Measurements from ENCODE around the gene SEPTIN10.

SEPTIN10 gene

GRCh38 chr2:109521233-109522062, 92.3 kb downstream of the SEPTIN10 start:
- DNase-seq = no peak

GRCh38 chr2:109519513-109519912, 94.3 kb downstream of the SEPTIN10 start:
- no peak for DNase-seq

- DNase-seq = no peak
These were observed 96.5 kb downstream of the SEPTIN10 start for GRCh38 chr2:109517118-109517889.

- no peak for DNase-seq
These were observed 97.2 kb downstream of the SEPTIN10 start for GRCh38 chr2:109516445-109517117.

GRCh38 chr2:109514857-109515256, 98.9 kb downstream of the SEPTIN10 start:
- DNase-seq = no peak

- no peak for DNase-seq
These were observed 99.8 kb downstream of the SEPTIN10 start for GRCh38 chr2:109513749-109514588.

GRCh38 chr2:109513230-109513629, 100.5 kb downstream of the SEPTIN10 start:
- DNase-seq = no peak

- no peak for DNase-seq
These were observed 101.7 kb downstream of the SEPTIN10 start for GRCh38 chr2:109512076-109512475.

GRCh38 chr2:109511168-109511567, 102.6 kb downstream of the SEPTIN10 start:
- DNase-seq = no peak

- DNase-seq = peak; percentile 62 to 77
These were observed 103.4 kb downstream of the SEPTIN10 start for GRCh38 chr2:109510136-109511028.

- DNase-seq = no peak
These were observed 105.2 kb downstream of the SEPTIN10 start for GRCh38 chr2:109508556-109508955.

- no peak for DNase-seq
These were observed 105.9 kb downstream of the SEPTIN10 start for GRCh38 chr2:109507828-109508227.

- no peak for DNase-seq
These were observed 106.5 kb downstream of the SEPTIN10 start for GRCh38 chr2:109507217-109507616.

GRCh38 chr2:109503191-109503590, 110.6 kb downstream of the SEPTIN10 start:
- DNase-seq = no peak

- no peak for DNase-seq
These were observed 112.3 kb downstream of the SEPTIN10 start for GRCh38 chr2:109501461-109501860.

GRCh38 chr2:109500910-109501309, 112.9 kb downstream of the SEPTIN10 start:
- no peak for DNase-seq

- DNase-seq = no peak
These were observed 114.2 kb downstream of the SEPTIN10 start for GRCh38 chr2:109499566-109499965.

GRCh38 chr2:109498906-109499305, 114.9 kb downstream of the SEPTIN10 start:
- no peak for DNase-seq

- no peak for DNase-seq
These were observed 115.6 kb downstream of the SEPTIN10 start for GRCh38 chr2:109497911-109498870.

GRCh38 chr2:109497463-109497862, 116.3 kb downstream of the SEPTIN10 start:
- no peak for DNase-seq

All from activated CD4-positive, alpha-beta T cell treated with anti-CD3 and anti-CD28 coated beads for 4 hours (primary cell).